GM18526 (cell line): Measurements from ENCODE around the gene NUBP2.

Source experiments
- POLR2A ChIP-seq: IDR thresholded peaks from 3 replicates; pipeline ENCODE4 v1.6.1; 2011; ENCODE audit not compliant: insufficient read length; ENCODE audit errors: extremely low read depth

NUBP2 gene

DNA sequence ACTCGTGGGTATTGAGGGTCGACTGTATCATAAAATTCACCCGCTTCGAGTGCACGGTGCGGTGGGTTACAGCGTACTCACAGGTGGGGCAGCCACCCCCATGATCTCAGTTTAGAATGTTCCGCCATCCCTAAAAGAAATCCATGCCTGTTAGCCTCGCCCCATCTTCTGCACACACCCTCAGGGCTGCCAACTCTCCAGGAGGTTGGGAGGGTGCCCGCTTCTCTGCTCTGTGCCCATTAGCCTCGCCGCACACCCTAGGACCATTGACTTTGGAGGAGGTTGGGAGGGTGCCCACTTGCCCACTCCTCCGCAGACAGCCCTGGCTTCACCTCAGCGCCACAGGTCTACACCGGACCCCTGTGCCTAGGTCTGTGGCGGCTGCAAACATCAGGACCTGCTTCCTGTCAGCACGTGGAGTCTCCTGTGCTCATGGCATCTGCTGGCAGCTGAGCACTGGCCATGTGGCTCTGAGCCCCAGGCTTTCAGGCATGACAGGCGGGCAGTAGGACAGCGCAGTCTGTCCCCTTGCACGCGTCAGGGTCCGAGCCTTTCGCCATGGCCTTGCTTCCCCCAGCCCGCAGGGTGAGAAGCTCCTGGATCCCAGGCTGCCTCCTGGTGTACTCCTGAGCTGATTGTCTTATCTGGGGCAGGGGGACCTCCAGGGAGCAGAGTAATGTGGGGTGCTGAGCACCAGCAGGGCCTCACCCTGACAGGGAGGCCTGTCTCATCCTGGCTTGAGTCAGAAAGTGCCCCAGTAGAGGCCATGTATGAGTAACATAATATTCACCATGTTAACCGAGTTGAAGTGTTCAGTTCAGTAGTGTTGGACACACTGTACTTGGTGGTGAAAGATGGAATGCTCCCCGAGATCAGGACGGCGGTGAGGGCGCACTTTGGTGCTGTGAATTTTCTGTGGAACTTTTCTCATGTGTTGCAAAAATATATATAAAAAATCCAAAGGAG lies 33.3 kb upstream of the NUBP2 start:
- no peak for TF ChIP-seq POLR2A

DNA sequence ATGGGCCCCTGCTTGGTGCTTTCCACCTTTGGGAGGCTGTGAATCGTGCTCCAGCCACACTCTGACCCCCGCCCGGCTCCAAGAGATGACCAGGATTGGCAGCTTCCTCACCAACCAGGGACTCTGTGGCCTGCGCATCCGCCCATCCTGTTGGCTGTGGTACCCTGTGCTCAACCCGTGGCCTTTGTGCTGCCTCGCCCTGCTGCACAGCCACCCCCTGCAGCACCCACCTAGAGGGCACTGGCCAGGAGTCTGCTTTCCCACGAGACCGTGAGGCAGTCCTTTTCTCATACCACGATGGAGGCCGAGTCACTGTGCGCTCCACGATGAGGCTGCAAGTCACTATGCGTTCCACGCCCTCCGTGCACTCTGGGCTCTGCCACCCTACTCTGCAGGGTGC lies 30.8 kb upstream of the NUBP2 start:
- TF ChIP-seq POLR2A, result no peak

DNA sequence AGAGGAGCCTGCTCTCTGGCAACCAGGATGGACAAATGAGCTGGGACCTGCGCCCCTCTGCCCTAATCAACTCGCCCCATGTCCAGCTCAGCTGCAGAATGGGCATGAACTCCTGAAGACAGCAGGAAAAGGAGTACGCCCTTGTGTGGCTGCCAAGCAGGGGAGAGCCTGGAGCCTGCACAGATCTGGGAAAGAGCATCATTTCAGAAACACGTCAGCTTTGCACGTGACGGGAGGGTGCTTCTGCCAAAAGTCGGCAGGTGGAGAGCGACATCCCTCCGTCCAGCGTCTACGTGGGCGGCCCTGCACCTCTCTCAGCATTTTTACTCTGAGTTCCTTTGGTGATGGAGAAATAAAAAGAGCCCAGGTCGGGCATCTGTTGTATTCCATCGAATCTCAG lies 29.9 kb upstream of the NUBP2 start:
- no peak for TF ChIP-seq POLR2A

DNA sequence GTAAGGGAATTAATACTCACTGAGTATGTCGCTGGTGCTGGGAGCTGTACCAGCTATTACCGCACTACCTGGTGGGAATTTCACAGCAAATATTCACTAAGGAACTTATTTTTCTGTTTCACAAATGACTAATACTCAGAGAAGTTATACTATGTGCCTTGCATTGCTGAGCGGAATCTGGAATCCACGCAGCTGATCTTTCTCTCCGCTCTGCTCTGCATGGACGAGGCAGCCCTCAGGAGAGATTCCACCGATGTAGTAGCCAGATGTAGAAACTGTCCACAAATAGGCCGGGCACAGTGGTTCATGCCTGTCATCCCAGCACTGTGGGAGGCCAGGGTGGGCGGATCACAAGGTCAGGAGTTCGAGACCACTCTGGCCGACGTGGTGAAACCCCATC lies 28.6 kb upstream of the NUBP2 start:
- TF ChIP-seq POLR2A, result no peak

DNA sequence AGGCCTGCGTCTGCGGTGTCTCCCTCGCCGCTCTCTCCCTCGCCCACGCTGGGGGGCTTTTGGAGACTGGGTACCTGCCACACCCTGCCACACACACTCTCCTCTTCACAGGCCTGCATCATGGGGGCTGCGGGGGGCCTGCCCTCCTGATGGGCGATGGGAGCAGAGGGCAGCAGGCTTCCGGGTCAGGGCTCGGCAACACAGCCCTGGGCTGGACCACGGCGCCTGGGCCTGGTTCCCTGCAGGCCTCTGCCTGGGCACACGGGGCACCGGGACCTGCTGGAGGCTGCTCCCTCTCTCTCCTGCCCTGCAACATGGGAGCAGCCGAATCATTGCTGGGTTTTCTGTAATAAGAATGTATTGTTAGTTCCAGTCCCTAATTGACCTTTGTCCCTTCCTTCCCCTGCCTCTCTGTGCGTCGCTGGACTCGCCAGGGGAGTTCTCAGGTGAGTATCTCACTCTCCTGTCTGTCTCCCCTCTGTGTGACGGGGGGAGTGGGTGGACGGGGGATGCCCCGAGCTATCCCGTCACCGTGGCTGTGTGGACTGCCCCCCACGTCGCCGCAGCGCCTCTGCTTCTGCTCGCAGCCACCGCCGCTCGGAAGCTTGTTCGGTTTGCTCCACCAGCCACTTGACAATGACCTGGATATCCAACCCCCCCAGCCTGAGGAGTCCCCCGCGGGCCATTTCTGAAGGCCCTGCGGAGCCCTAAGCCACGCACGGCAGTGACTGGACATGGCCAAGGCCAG lies 24.9 kb upstream of the NUBP2 start:
- TF ChIP-seq POLR2A, result no peak

DNA sequence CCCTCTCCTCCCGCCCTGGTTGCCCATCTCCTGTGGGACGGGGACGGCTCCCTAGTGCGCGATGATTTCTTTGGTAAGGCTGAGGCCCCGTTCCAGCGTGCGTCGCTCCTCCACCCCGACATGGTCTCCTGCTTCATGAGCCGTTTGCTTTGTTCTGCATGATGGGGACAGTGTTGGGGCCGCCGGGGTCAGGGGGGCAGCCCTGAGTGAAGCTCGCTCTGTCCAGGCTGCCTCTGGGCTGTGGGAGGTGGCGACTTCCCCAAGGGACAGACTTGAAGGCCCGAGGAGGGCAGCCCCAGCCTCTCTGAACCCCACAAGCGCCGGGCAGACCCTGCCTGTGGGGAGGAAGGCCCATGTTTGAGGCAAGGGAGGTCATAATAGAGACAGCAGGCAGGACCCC lies 23.8 kb upstream of the NUBP2 start:
- no peak for TF ChIP-seq POLR2A

DNA sequence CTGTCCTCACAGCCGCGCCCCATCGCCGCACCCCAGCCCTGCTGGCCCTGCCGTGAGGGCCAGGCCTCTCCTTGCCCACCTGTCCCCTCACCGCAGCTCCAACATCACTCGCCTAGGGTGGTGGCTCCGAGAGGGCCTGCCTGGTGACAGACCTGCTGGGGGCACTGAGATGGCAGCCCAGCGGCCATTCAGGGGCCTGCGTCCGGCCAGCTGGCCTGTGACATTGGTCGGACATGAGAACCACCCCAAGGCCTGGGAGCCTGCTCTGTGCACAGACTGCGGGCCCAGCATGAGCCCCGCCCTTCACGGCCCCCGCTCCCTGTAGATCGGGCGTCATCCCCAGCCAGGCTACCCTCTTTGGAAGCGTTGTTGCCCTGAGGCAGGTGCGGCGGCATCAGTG lies 23.2 kb upstream of the NUBP2 start:
- TF ChIP-seq POLR2A, result no peak

DNA sequence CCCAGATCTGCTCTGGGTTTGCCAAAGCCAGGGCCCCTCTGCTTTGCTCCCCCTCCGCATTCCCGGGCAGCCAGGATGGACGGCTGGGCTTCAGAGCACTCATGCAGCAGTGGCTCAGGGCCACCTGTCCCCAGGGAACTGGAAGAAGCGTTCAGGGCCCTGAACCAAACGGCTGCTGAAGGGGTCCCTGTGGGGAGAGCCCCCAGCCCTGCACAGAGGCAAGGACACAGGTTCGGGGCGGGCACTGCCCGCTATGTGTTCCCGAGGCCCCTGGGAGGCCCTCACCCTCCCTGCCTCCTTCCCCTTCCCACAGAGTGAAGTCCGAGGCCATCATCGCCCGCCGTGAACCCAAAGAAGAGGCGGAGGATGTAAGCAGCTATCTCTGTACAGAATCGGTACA lies 21.8 kb upstream of the NUBP2 start:
- no peak for TF ChIP-seq POLR2A

DNA sequence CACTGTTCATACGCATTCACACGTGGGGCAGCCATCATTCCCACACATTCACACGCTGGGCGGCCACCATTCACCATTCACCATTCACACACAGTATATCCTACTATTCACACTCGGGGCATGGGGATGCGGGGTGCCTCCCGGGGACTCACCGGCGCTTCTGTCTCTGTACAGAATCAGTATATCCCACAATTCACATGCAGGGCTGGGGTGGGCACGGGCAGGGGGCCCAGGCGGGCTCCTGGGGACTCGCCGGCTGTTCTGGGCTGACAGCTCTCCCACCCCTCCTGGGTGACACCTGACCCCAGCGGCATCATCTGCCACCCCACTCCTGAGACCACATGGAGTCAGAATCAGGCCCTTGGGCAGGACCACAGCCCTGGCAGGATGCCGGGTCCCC lies 21.0 kb upstream of the NUBP2 start:
- no peak for TF ChIP-seq POLR2A

DNA sequence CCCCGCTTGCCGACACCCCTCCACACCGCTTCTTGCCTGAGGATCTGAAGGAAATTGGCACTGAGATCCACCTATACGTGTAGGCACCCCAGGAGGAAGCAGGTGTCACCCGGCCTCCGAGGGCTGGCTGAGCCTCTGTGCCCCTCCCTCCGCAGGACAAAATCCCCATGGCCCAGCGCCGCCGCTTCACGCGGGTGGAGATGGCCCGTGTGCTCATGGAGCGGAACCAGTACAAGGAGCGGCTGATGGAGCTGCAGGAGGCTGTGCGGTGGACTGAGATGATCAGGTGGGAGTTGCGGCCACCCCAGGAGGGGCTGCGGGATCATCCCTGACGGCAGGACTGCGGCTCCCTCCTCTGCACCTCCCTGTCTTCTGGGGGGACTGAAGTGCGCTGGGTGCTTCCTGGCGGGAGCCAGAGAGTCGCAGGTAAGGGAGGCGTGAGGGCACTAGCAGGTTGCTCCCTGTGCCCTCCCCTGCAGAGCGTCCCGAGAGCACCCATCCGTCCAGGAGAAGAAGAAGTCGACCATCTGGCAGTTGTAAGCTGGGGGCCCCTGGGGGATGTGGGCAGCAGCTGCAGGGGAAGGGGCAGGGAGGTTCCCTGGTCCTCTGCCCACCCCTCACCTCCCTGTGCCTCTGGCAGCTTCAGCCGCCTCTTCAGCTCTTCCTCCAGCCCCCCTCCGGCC lies 20.4 kb upstream of the NUBP2 start:
- TF ChIP-seq POLR2A, result no peak

DNA sequence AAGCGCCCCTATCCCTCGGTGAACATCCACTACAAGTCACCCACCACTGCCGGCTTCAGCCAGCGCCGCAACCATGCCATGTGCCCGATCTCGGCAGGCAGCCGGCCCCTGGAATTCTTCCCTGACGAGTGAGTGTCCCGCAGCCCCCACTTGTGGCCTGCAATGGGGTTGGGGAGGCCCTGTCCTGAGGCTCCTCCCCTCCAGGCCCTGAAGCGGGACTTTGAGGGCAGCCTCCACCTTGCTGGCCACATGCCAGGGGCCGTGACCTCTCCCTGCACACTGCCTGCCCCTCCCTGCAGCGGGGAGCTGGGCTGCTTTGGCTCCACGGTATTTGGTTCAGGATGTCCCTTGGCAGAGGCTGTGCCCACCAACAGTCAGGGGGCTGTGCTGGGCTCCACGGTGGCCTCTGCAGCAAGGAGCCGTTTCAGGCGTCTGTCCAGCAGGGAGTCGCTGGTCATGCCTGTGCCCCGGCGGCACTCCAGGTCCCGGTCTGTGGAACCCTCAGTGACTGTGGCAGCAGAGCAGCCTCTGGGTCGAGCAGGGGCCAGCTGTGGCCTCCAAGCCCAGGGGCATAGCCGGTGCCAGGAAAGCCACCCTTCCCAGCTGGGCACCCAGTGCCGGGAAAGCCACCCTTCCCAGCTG lies 19.8 kb upstream of the NUBP2 start:
- no peak for TF ChIP-seq POLR2A

DNA sequence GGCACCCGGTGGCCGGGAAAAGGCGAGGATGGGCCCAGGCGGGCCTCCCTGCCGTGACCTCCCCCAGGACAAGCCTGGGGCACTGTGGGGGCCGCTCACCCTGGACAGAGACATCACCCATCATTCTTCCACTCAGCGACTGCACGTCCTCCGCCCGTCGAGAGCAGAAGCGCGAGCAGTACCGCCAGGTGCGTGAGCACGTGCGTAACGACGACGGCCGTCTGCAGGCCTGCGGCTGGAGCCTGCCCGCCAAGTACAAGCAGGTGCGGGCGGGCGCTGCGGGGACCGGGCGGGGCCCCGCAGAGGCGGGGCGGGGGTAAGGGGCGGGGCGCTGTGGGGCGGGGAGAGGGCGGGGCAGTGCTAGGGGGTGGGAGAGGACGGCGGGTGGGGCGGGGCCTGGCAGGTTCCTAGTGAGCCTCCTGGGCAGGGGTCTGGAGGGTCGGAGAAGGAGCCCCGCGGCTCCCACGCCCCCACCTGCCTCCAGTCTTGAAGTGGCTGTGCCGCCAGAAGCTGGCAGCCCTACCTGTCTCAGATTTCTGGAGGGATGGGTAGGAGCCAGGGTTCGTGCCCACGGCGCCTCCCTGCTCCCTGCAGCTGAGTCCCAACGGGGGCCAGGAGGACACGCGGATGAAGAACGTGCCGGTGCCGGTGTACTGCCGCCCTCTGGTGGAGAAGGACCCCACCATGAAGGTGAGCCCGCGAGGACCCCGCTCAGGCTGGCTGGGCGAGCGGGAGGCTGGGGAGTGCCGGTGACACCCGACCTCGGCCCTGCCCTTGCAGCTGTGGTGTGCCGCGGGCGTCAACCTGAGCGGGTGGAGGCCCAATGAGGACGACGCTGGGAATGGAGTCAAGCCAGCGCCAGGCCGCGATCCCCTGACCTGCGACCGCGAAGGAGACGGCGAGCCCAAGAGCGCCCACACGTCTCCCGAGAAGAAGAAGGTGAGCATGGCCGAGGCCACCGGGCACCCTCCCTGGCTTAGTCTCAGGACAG lies 18.9 kb upstream of the NUBP2 start:
- TF ChIP-seq POLR2A, result no peak

DNA sequence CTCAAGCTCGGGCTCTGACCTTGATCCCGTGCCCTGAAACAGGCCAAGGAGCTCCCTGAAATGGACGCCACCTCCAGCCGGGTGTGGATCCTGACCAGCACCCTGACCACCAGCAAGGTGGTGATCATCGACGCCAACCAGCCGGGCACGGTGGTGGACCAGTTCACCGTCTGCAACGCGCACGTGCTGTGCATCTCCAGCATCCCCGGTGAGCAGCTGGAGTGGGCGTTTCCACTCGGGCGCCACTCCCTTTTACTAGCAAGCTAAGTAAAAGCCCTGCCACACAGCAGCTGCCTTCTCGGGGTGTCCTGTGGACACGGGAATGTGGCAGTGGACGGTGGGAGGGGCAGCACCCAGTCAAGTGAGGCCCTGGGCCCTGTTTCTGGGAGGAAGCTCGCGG lies 17.8 kb upstream of the NUBP2 start:
- no peak for TF ChIP-seq POLR2A

DNA sequence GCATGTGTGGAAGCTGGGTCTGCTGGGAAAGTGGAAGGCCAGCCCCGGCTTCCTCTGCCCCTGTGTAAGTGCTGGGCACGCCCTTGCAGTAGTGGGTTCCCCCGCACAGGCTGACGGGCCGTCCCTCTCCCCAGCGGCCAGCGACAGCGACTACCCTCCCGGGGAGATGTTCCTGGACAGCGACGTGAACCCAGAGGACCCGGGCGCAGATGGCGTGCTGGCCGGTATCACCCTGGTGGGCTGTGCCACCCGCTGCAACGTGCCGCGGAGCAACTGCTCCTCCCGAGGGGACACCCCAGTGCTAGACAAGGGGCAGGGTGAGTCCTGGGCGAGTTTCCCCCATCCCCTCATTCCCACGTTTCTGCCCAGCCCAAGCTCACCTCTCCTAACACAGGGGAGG lies 16.9 kb upstream of the NUBP2 start:
- TF ChIP-seq POLR2A, result no peak

DNA sequence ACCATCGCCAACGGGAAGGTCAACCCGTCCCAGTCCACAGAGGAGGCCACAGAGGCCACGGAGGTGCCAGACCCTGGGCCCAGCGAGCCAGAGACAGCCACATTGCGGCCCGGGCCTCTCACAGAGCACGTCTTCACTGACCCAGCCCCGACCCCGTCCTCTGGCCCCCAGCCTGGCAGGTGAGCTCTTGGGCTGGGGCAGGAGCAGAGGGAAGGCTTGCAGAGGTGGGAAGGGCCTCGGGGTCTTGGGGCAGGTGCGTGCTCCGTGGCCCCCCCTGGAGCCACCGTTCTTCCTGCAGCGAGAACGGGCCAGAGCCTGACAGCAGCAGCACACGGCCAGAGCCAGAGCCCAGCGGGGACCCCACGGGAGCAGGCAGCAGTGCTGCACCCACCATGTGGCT lies 16.5 kb upstream of the NUBP2 start:
- no peak for TF ChIP-seq POLR2A

DNA sequence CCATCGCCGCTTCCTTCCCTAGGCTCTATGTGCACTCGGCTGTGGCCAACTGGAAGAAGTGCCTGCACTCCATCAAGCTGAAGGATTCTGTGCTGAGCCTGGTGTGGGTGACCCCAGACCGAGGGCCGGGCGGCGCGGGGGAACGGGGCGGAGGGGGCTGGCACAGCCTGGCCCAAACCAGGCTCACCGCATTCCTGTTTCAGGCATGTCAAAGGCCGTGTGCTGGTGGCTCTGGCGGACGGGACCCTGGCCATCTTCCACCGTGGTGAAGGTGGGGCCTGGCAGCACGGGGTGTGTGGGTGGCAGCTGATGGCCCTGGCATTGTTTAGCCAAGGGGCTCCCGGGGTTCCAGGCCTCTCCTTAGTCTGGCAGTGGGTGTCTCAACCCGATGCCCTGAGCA lies 16.1 kb upstream of the NUBP2 start:
- no peak for TF ChIP-seq POLR2A
